Neural cell (in vitro differentiated cells): ENCODE measurements around the gene PDE6G. TPM values are rescaled to one million over a fixed set of nuclear protein-coding genes. Genes with fewer than 3 reads are reported as not detected.

Experiments
- H2AFZ ChIP-seq: fragments of 200-600, 300-800 bp; sonication (generic), shearing (Covaris generic); 2 replicates; pipeline ENCODE4 v1.6.0; 2014; ENCODE audit warnings: low read depth, mild to moderate bottlenecking, antibody characterized with exemption, low read length, moderate library complexity
- H3F3A ChIP-seq: fragments of 200-600 bp; shearing (Covaris generic); 2 replicates; pipeline ENCODE4 v1.6.1; 2016; ENCODE audit warnings: mild to moderate bottlenecking, moderate library complexity, mixed read lengths, antibody characterized with exemption, low read length; ENCODE audit not compliant: insufficient read depth, poor library complexity, severe bottlenecking
- H3K27ac ChIP-seq: fragments of 200-600, 300-800 bp; sonication (generic), shearing (Covaris generic); 2 replicates; pipeline ENCODE4 v1.5.1; 2014; ENCODE audit warnings: mild to moderate bottlenecking, low read length, moderate library complexity
- H3K27me3 ChIP-seq: fragments of 300-800, 200-600 bp; sonication (generic), shearing (Covaris generic); 2 replicates; pipeline ENCODE4 v1.6.0; 2014; ENCODE audit warnings: mild to moderate bottlenecking, low read depth, low read length, moderate library complexity; ENCODE audit not compliant: insufficient read depth
- H3K36me3 ChIP-seq: fragments of 300-800, 200-600 bp; sonication (generic), shearing (Covaris generic); 2 replicates; pipeline ENCODE4 v1.5.1; 2014; ENCODE audit warnings: mild to moderate bottlenecking, antibody characterized with exemption, low read length, moderate library complexity; ENCODE audit not compliant: insufficient read depth
- H3K4me2 ChIP-seq: fragments of 300-800, 200-600 bp; sonication (generic), shearing (Covaris generic); 2 replicates; pipeline ENCODE4 v1.6.0; 2014; ENCODE audit warnings: mild to moderate bottlenecking, low read length
- H3K4me3 ChIP-seq: fragments of 300-800, 200-600 bp; sonication (generic), shearing (Covaris generic); 2 replicates; pipeline ENCODE4 v1.5.1; 2014; ENCODE audit warnings: mild to moderate bottlenecking, low read length, moderate library complexity
- H3K79me2 ChIP-seq: fragments of 200-600 bp; shearing (Covaris generic); replicated peaks from 2 replicates; pipeline ENCODE4 v1.6.0; 2014; ENCODE audit warnings: mild to moderate bottlenecking, low read length, moderate library complexity; ENCODE audit not compliant: insufficient read depth
- H3K9ac ChIP-seq: fragments of 300-800, 200-600 bp; sonication (generic), shearing (Covaris generic); 2 replicates; pipeline ENCODE4 v1.6.1; 2016; ENCODE audit warnings: mild to moderate bottlenecking, low read length, mixed read lengths
- H3K9me2 ChIP-seq: fragments of 200-600 bp; shearing (Covaris generic); 2 replicates; pipeline ENCODE4 v1.6.1; 2016; ENCODE audit warnings: mild to moderate bottlenecking, low read length, mixed read lengths; ENCODE audit not compliant: insufficient read depth
- H3K9me3 ChIP-seq: fragments of 200-600, 300-800 bp; sonication (generic), shearing (Covaris generic); 2 replicates; pipeline ENCODE4 v1.6.1; 2016; ENCODE audit warnings: mild to moderate bottlenecking, mixed run types, low read length, moderate library complexity, mixed read lengths
- H4K20me1 ChIP-seq: fragments of 200-600 bp; shearing (Covaris generic); 2 replicates; pipeline ENCODE4 v1.6.1; 2016; ENCODE audit warnings: mild to moderate bottlenecking, mixed run types; ENCODE audit not compliant: insufficient read depth
- EP300 ChIP-seq: fragments of 450-650 bp; conservative IDR thresholded peaks from 2 replicates; pipeline ENCODE4 v1.6.1; 2014; ENCODE audit warnings: antibody characterized with exemption, mild to moderate bottlenecking, moderate library complexity; ENCODE audit not compliant: poor library complexity, severe bottlenecking
- EZH2 ChIP-seq: fragments of 200-600, 300-800 bp; shearing (Covaris generic), sonication (generic); IDR thresholded peaks from 2 replicates; pipeline ENCODE4 v1.6.1; 2014; ENCODE audit warnings: antibody characterized with exemption, low read length, borderline replicate concordance, mild to moderate bottlenecking; ENCODE audit not compliant: insufficient read depth, poor library complexity, severe bottlenecking
- MXI1 ChIP-seq: fragments of 450-650 bp; conservative IDR thresholded peaks from 2 replicates; pipeline ENCODE4 v1.6.1; 2014; ENCODE audit warnings: antibody characterized with exemption, mild to moderate bottlenecking; ENCODE audit not compliant: poor library complexity, severe bottlenecking
- POLR2AphosphoS5 ChIP-seq: IDR thresholded peaks from 2 replicates; pipeline ENCODE4 v1.6.1; 2012
- RAD21 ChIP-seq: fragments of 450-650 bp; conservative IDR thresholded peaks from 2 replicates; pipeline ENCODE4 v1.6.1; 2014; ENCODE audit warnings: antibody characterized with exemption, mild to moderate bottlenecking, moderate library complexity
- SMC3 ChIP-seq: fragments of 450-650 bp; conservative IDR thresholded peaks from 2 replicates; pipeline ENCODE4 v1.6.1; 2014; ENCODE audit warnings: antibody characterized with exemption, mild to moderate bottlenecking, moderate library complexity; ENCODE audit not compliant: poor library complexity
- TAF1 ChIP-seq: IDR thresholded peaks from 2 replicates; pipeline ENCODE4 v1.6.1; 2012; ENCODE audit warnings: low read depth
- polyA plus RNA-seq: library from polyadenylated mRNA; depleted of rRNA; stranded (reverse); fragments of >200 nt; gene quantifications from 2 replicates; pipeline ENCODE4 v1.2.3, GENCODE V29; 2014
- TF ChIP-seq, protein P1 (sequence below): fragments of 450-650 bp; IDR thresholded peaks from 2 replicates; pipeline ENCODE4 v1.5.1; 2014; ENCODE audit warnings: antibody characterized with exemption, mild to moderate bottlenecking, moderate library complexity; ENCODE audit not compliant: poor library complexity, severe bottlenecking
- TF ChIP-seq, protein P2 (sequence below): IDR thresholded peaks from 2 replicates; pipeline ENCODE4 v1.6.1; 2012; ENCODE audit warnings: borderline replicate concordance

PDE6G gene
- polyA plus RNA-seq, 1 donor from 2014 or later = not detected

DNA sequence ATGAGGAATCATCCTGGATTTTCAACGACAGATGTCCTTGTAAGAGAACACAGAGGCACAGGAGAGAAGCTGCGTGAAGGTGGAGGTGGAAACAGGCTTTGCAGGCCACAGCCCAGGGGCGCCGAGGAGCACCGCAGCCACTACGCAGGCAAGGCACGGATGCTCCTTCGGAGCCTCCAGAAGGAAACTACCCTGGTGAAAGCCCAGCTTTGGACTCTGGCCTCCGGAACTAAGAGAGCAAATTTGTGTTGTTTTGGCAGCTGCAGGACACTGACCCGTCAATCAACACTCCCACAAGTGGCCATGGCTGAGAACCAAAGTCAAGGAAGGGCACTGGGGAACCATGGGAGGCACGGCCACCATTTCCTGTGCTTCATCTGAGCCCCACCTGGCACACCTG lies 23.8 kb upstream of the PDE6G start:
- H3K36me3 ChIP-seq = no peaks in the 10 kb centered on the region
- no peaks in the 10 kb centered on the region for H3F3A ChIP-seq
- H3K4me3 ChIP-seq = no peak overlapping the region
- no peak overlapping the region for H3K9ac ChIP-seq
- no peaks in the 10 kb centered on the region for H3K9me3 ChIP-seq
- no peaks in the 10 kb centered on the region for H3K9me2 ChIP-seq
- no peak overlapping the region for H3K27ac ChIP-seq
- TF ChIP-seq TAF1 (no peak), EP300 (no peak), RAD21 (no peak), POLR2AphosphoS5 (no peak), SMC3 (no peak), EZH2 (no peak), MXI1 (no peak)
- TF ChIP-seq, protein P1, sequence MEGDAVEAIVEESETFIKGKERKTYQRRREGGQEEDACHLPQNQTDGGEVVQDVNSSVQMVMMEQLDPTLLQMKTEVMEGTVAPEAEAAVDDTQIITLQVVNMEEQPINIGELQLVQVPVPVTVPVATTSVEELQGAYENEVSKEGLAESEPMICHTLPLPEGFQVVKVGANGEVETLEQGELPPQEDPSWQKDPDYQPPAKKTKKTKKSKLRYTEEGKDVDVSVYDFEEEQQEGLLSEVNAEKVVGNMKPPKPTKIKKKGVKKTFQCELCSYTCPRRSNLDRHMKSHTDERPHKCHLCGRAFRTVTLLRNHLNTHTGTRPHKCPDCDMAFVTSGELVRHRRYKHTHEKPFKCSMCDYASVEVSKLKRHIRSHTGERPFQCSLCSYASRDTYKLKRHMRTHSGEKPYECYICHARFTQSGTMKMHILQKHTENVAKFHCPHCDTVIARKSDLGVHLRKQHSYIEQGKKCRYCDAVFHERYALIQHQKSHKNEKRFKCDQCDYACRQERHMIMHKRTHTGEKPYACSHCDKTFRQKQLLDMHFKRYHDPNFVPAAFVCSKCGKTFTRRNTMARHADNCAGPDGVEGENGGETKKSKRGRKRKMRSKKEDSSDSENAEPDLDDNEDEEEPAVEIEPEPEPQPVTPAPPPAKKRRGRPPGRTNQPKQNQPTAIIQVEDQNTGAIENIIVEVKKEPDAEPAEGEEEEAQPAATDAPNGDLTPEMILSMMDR = no peak
- H4K20me1 ChIP-seq = peaks cover 4% of the 10 kb centered on the region
- no peaks in the 10 kb centered on the region for H3K27me3 ChIP-seq
- H3K4me2 ChIP-seq = no peak overlapping the region
- peaks cover 32% of the 10 kb centered on the region for H3K79me2 ChIP-seq
- no peak overlapping the region for H2AFZ ChIP-seq

DNA sequence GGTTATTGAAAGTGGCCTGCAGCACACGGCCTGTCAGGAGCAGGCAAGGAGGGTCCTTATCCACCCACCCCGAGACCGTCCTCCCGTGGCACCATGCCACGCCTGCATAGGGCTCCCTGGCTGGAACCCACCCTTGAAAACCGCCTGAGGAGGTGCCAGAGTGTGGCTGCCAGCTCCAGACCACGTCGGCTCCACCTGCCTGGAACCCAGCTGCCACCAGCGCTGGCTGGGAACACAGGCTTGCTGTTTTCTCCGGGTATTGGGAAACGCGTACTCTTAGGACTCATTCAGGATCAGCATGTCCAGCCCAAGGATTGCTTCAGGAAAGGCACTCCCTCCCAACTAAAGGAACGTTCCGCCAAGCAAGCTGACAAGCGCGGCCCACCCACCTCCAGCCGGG lies 20.6 kb upstream of the PDE6G start:
- H3K4me2 ChIP-seq = no peak overlapping the region
- no peaks in the 10 kb centered on the region for H4K20me1 ChIP-seq
- no peak overlapping the region for H3K4me3 ChIP-seq
- TF ChIP-seq, protein P2, sequence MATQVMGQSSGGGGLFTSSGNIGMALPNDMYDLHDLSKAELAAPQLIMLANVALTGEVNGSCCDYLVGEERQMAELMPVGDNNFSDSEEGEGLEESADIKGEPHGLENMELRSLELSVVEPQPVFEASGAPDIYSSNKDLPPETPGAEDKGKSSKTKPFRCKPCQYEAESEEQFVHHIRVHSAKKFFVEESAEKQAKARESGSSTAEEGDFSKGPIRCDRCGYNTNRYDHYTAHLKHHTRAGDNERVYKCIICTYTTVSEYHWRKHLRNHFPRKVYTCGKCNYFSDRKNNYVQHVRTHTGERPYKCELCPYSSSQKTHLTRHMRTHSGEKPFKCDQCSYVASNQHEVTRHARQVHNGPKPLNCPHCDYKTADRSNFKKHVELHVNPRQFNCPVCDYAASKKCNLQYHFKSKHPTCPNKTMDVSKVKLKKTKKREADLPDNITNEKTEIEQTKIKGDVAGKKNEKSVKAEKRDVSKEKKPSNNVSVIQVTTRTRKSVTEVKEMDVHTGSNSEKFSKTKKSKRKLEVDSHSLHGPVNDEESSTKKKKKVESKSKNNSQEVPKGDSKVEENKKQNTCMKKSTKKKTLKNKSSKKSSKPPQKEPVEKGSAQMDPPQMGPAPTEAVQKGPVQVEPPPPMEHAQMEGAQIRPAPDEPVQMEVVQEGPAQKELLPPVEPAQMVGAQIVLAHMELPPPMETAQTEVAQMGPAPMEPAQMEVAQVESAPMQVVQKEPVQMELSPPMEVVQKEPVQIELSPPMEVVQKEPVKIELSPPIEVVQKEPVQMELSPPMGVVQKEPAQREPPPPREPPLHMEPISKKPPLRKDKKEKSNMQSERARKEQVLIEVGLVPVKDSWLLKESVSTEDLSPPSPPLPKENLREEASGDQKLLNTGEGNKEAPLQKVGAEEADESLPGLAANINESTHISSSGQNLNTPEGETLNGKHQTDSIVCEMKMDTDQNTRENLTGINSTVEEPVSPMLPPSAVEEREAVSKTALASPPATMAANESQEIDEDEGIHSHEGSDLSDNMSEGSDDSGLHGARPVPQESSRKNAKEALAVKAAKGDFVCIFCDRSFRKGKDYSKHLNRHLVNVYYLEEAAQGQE = no peak
- no peak for TF ChIP-seq POLR2AphosphoS5
- TF ChIP-seq, protein P1 = no peak
- TF ChIP-seq MXI1 = no peak
- TF ChIP-seq EZH2 = no peak
- TF ChIP-seq RAD21 = no peak
- TF ChIP-seq EP300 = no peak
- no peak for TF ChIP-seq TAF1
- TF ChIP-seq SMC3 = no peak
- no peak overlapping the region for H3K9ac ChIP-seq
- H3K27me3 ChIP-seq = no peaks in the 10 kb centered on the region
- H3F3A ChIP-seq = no peaks in the 10 kb centered on the region
- H3K9me2 ChIP-seq = no peaks in the 10 kb centered on the region
- peaks cover 5% of the 10 kb centered on the region for H3K79me2 ChIP-seq
- no peak overlapping the region for H3K27ac ChIP-seq
- H2AFZ ChIP-seq = no peak overlapping the region
- H3K36me3 ChIP-seq = no peaks in the 10 kb centered on the region
- no peaks in the 10 kb centered on the region for H3K9me3 ChIP-seq
